Mammary epithelial cell (primary cell): ENCODE data around the gene ETV3.

Source experiments
- CTCF ChIP-seq, 2 donors: IDR thresholded peaks in 1 of 2; conservative IDR thresholded peaks in 1 of 2; 2 replicates each; pipeline ENCODE4 v1.5.1; 2011 to 2012; ENCODE audit warnings: inconsistent platforms in 2 of 2, low read length in 2 of 2, mild to moderate bottlenecking in 2 of 2, control low read depth in 1 of 2, low read depth in 1 of 2; ENCODE audit not compliant: insufficient read depth in 1 of 2; ENCODE audit errors: extremely low read depth in 1 of 2
- EZH2 ChIP-seq: IDR thresholded peaks from 2 replicates; pipeline ENCODE4 v1.6.1; 2012; ENCODE audit warnings: low read length, inconsistent platforms, borderline replicate concordance

GRCh38 chr1:157081707-157082106, 56.5 kb downstream of the ETV3 start:
- no peak for TF ChIP-seq CTCF (conservative IDR thresholded peaks at IDR 0.05 in 1 of 2, IDR thresholded peaks at IDR 0.05 in 1 of 2; ENCODE audit: extremely low read depth in 1 of 2, insufficient read depth in 1 of 2, low read depth in 1 of 2, low read length in 2 of 2)
- TF ChIP-seq EZH2: no peak
